Type B pancreatic cell (in vitro differentiated cells): Measurements from ENCODE around the gene PLOD2. TPM values are rescaled to one million over a fixed set of nuclear protein-coding genes. Genes with fewer than 3 reads are reported as not detected.

Experiments
- DNase-seq: peaks from one replicate; pipeline ENCODE4 v3.0.0; 2021; ENCODE audit warnings: mixed read lengths; ENCODE audit not compliant: unreplicated experiment; ENCODE audit errors: extremely low spot score
- H3K27ac Mint-ChIP-seq: 2 replicates; pipeline ENCODE4 v1.8.0; 2021; ENCODE audit warnings: mild to moderate bottlenecking, mixed read lengths
- H3K27me3 Mint-ChIP-seq: 2 replicates; pipeline ENCODE4 v1.8.0; 2021; ENCODE audit warnings: mixed read lengths
- H3K36me3 Mint-ChIP-seq: 2 replicates; pipeline ENCODE4 v1.8.0; 2021; ENCODE audit warnings: mixed read lengths
- H3K4me1 Mint-ChIP-seq: one replicate; pipeline ENCODE4 v1.8.0; 2021; ENCODE audit warnings: mixed read lengths; ENCODE audit not compliant: unreplicated experiment
- H3K4me3 Mint-ChIP-seq: 2 replicates; pipeline ENCODE4 v1.8.0; 2021; ENCODE audit warnings: mild to moderate bottlenecking, mixed read lengths
- H3K9me3 Mint-ChIP-seq: 2 replicates; pipeline ENCODE4 v1.8.0; 2021; ENCODE audit warnings: mixed read lengths
- CTCF ChIP-seq: fragments of 200-600 bp; sonication (generic); conservative IDR thresholded peaks from 2 replicates; pipeline ENCODE4 v1.5.0; 2021; ENCODE audit warnings: antibody characterized with exemption, mild to moderate bottlenecking
- total RNA-seq: library from RNA; stranded (reverse); gene quantifications from 2 replicates; pipeline ENCODE4 v1.2.1, GENCODE V29; 2021; ENCODE audit warnings: low replicate concordance

Gene PLOD2
- total RNA-seq, 1 donor from 2014 or later, result 35.0 TPM

DNA sequence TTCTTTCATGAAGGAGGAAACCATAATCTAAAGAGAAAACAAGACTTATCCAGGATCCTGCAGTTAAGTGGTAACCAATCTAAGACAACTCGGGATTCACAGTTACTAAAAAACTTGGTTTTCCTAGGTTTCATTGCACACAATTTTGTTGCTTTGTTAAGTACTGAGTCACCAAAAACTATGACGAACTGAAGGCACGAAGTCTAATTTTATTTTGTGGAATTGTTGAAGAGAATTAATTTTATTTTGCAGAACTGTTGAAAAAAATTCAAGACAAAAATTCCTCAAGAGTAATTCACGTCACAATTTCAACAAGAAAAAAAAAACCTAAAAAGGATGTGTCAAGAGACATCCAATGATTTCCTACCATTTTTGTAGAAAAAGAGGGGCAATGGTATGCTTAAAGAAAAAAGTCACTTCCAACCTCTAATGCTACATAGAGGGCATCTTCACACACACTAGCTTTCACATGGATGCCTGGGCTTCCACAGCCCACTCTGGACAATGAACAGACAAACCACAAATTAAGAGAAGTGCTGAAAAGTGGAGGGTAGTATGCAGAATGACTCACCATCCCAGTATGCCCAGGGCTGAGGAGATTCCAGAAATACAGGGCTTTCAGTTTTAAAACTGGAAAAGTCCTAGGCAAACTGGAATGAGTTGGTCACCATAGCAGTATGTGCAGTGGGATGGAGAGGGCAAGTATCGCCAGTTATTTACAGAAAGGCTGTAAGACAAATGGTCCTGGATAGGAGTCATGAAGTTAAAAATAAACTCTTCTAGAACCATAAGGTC is 29.2 kb downstream of the PLOD2 start:
- no peaks in the 10 kb centered on the region for H3K27me3 Mint-ChIP-seq
- no peak overlapping the region for H3K4me3 Mint-ChIP-seq
- H3K36me3 Mint-ChIP-seq, result no peaks in the 10 kb centered on the region
- no peak for TF ChIP-seq CTCF
- no peak overlapping the region for H3K27ac Mint-ChIP-seq
- H3K4me1 Mint-ChIP-seq, result peaks cover 15% of the 10 kb centered on the region
- no peak for DNase-seq
- no peaks in the 10 kb centered on the region for H3K9me3 Mint-ChIP-seq

GRCh38 chr3:146130881-146131371 is 30.1 kb downstream of the PLOD2 start:
- Mint-ChIP-seq H3K36me3 (peaks cover 4% of the 10 kb centered on the region), H3K9me3 (no peaks in the 10 kb centered on the region), H3K27me3 (no peaks in the 10 kb centered on the region), H3K4me3 (no peak overlapping the region), H3K4me1 (peaks cover 15% of the 10 kb centered on the region), H3K27ac (no peak overlapping the region)
- no peak for DNase-seq
- TF ChIP-seq CTCF, result no peak

- Mint-ChIP-seq H3K4me3 (no peak overlapping the region), H3K4me1 (peaks cover 14% of the 10 kb centered on the region), H3K9me3 (no peaks in the 10 kb centered on the region), H3K27ac (no peak overlapping the region), H3K27me3 (no peaks in the 10 kb centered on the region), H3K36me3 (peaks cover 4% of the 10 kb centered on the region)
- DNase-seq, result no peak
- TF ChIP-seq CTCF, result no peak
Observed at GRCh38 chr3:146129750-146130149, 31.2 kb downstream of the PLOD2 start.

GRCh38 chr3:146128939-146129338 is 32.0 kb downstream of the PLOD2 start:
- Mint-ChIP-seq H3K36me3 (peaks cover 7% of the 10 kb centered on the region), H3K9me3 (no peaks in the 10 kb centered on the region), H3K27me3 (no peaks in the 10 kb centered on the region), H3K4me1 (peaks cover 8% of the 10 kb centered on the region), H3K27ac (no peak overlapping the region), H3K4me3 (no peak overlapping the region)
- no peak for DNase-seq
- no peak for TF ChIP-seq CTCF

- H3K27me3 Mint-ChIP-seq, result no peaks in the 10 kb centered on the region
Observed at GRCh38 chr3:146128179-146128578, 32.8 kb downstream of the PLOD2 start.

More at GRCh38 chr3:146128179-146128578, 32.8 kb downstream of the PLOD2 start:
- Mint-ChIP-seq H3K36me3 (peaks cover 7% of the 10 kb centered on the region), H3K27ac (no peak overlapping the region), H3K9me3 (no peaks in the 10 kb centered on the region), H3K4me1 (peaks cover under 1% of the 10 kb centered on the region), H3K4me3 (no peak overlapping the region)
- no peak for DNase-seq
- TF ChIP-seq CTCF, result no peak
